GM18519 (cell line): ENCODE measurements around the gene HDAC4.

Experiments
- ATAC-seq: cut with Tn5 transposase; IDR thresholded peaks from one replicate; pipeline ENCODE4 v1.9.1; 2021; ENCODE audit warnings: mild to moderate bottlenecking, moderate library complexity; ENCODE audit not compliant: unreplicated experiment, low FRiP score

The HDAC4 gene

DNA sequence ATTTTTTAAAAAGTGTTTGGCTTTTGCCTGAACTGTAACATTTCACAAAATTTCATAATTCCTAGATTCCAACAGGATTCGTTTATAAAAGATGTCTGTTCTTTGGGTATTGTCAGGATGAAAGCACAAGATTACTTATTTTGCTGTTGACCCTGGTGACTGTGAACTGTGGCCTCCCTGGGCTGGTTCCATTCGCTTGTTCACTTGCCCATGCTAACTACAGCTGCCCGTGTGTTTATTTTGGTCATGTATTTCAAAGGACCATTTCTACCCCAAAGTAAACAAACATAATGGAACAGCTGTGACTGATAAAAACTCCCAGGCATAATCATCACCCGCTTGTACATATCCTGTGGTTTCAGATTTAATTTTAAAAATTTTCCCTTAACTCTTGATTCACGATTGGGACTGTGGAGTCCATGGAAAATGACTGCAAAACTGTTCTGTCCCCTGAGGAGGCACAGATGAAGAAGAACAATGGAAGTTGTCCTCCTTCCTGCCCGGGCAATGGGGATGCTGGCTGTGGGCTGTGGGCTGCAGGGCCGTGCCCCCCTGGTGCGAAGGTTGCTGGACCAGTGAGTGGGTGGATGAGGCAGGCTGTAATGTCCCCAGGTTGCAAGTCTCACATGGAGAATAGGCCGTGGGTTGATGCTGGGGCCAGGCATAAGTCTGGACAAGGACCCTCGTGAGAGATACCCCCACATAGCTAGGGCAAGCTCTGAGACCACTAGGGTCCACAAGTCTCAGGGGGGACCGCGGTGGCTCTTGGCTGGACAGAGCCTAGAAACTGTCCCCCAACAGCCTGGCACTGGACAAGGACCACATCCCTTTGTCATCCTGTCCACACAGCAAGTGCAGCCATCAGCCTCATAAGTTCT is 28.9 kb upstream of the HDAC4 start:
- no peak for ATAC-seq

- no peak for ATAC-seq
Observed at GRCh38 chr2:239425631-239426030, 24.8 kb upstream of the HDAC4 start.

- no peak for ATAC-seq
Observed at GRCh38 chr2:239424337-239425045, 23.7 kb upstream of the HDAC4 start.

GRCh38 chr2:239423551-239423950 is 22.7 kb upstream of the HDAC4 start:
- no peak for ATAC-seq

GRCh38 chr2:239421851-239422250 is 21.0 kb upstream of the HDAC4 start:
- no peak for ATAC-seq

- ATAC-seq = no peak
Observed at GRCh38 chr2:239420082-239420481, 19.3 kb upstream of the HDAC4 start.

- no peak for ATAC-seq
Observed at GRCh38 chr2:239418918-239419317, 18.1 kb upstream of the HDAC4 start.

DNA sequence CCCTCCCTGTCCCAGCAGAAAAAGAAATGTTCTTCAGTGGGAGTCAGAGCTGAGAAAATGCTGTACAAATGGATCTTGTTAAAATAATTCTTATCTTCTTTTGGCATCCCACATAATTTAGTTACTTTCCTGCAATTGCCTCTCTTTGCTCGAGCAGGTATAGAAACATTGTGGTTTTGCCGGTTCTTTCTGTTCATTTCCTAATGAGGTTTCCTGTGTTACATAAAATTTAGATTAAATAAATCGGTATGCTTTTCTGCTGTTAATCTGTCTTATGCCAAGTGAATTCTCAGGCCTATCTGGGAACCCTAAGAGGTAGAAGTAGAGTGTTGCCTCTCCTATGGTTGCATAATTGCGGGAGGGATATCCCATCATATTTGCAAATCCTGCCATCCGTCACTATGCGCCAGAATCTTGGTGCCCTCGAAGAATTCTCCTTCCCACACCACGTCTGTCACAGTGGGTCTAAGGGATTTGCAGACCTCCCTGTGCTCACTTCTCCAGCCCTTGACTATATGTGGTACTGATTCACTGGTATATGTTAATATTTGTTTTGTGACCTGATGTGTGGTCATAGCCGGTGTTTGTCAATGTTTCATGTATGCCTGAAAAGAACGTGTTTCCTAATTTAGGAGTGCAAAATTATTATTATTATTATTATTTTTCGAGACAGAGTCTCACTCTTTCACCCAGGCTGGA is 12.2 kb upstream of the HDAC4 start:
- no peak for ATAC-seq

DNA sequence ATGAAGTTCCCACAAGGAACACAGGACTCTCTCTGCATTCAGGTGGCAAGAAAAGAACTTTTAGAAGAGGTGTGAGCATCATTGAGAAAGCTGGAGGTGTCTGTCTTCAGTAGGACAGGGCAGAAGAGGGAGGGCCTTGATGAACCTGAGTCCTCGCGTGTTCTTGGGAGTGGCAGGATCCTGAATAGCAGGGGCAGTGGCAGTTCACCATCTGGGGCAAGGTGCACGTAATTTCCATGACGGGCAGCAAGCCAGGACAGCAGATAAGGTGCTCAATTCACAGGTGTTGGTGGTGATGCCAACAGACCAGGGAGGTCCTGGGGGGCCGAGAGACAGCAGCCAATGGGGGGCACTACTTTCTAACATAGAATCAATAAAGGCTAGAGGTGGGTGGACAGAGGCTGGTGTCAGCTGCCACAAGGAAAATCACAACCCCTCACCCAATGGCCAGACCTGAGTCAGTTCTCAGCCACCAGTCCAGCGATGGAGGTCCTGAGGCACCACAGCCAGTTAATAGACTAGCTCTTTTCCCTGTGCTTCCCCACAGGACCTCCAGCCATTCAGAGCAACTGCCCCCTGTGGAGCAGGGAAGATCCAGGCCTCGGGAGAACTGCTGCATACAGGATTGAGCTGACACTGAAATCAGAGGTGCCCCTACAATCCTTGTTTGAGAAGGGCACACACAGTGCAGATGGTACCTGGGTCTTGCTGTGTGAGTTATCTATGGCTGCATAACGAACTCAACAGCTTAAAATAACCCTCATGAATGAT is 10.9 kb upstream of the HDAC4 start:
- no peak for ATAC-seq

DNA sequence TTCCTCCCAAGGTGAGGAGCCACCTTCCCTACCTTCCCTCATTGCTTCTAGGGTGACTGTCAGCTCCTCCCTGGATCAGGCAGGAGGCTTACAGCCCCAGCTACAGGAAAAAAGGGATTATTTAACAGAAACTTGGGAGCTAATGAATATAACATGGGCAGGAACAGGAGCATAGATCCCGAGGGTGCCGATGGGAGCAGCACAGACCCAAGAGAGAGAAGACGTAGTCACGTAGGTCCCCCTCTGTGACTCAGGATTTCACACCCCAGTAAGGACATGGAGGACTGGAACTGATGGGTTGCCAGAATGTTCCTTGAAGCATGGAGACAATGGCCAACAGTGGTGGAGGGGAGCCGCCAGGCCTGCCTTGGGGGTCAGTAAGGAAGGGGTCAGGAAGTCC is 10.3 kb upstream of the HDAC4 start:
- no peak for ATAC-seq

- ATAC-seq = no peak
Observed at GRCh38 chr2:239409976-239410375, 9.2 kb upstream of the HDAC4 start.

DNA sequence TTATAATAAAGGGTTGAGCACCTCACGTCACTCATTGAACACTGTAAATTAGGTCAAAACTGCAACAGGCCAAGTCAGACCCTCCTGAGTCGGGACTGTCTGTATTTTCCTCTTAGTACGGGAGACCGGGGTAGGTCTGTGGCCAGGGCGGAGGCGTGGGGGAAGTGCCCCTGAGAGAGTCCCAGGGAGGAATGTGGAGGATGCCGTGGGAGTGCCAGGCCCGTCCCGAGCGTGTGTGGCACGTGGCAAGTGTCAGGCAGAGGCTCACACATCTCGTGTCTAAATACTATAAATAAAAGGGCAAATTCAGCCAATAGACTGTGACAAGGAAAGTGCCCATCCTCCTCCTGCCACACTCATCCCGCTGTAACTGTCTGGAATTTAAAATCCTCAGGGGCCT is 6.3 kb upstream of the HDAC4 start:
- no peak for ATAC-seq

DNA sequence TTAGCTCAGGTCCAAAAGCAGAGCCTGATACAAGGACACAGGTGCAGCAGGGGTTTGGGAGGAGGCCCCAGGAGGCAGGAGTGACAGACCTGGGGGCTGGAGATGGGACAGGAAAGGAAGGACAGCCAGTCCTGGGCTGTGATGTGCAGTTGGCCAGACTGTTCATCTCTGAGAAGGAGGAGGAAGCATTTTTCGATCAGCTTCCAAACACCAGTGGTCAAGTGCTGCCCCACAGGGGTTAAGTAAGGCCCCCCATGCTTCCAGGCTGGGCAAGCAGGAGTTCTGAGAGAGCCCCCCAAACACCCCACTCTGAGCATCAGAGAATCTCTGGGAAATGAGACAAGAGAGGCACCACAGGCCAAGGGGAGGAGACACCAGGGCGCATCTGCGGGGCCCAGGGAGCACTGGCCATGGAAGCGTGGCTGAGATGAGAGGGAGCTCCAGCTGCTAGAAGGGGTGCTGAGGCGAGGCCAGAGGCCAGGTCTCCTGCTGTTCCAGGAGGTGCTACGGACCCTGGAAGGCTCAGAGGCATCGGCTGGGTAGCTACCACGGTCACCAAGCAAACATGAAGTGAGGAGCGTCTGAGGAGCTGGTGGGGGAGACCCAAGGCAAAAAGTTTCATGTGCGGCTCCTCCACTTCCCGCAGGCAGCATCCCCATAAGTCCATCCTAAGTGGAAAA is 5.6 kb upstream of the HDAC4 start:
- ATAC-seq = no peak

- no peak for ATAC-seq
Observed at GRCh38 chr2:239405071-239405470, 4.3 kb upstream of the HDAC4 start.

DNA sequence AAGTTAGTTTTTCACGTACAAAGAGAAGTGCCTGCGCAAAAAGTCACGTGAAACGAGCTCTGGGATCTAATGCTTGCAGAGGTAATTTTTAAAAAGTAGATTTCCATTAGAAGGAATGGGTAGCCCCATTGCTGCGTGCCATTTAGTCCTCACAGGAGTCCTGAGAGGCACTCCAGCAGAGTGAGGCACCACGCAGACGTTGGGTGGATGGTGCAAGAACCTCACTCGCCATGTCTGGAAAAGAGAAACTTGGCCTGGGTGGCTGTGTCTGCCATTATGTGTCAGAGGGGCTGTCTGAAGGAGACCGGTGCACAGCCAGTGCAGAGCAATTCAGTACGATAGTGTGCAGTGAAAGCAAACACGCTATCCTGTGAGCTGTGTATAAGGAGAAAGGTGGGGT is 1.8 kb upstream of the HDAC4 start:
- no peak for ATAC-seq

GRCh38 chr2:239401881-239402233 is 1.0 kb upstream of the HDAC4 start:
- no peak for ATAC-seq

GRCh38 chr2:239401067-239401880 is 454 bp upstream of the HDAC4 start:
- peak; percentile 72 for ATAC-seq

DNA sequence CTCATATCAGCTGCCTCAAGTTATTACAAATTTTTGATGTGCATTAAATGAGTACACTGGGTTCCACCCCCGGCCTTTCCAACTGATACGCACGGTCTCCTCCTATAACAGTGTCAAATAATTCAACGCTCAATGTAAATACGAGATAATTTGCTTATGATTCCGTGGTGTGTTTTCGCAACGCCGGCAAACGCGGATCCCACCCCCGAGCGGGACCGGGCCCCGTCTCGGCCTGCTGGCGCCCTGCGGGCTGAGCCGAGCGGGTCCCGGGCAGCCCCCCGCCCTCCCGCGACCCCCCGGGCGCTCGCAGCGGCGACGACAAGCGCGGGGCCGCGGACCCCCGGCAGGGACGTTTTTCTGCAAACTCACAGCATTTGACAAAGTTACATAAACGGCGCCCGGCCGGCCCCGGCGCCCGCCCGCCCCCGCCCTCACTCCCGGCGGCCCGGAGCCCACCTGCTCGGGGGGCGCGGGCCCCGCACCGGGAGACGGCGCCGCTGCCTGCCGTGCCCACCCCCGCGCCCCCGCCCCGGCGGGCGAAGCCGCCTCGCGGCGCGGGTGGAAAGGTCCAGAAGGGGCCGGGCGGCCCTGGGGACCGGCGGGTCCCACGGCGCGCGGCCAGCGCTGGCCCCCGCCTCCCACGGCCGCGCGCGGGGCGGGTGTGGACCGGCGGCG is 762 bp downstream of the HDAC4 start:
- ATAC-seq = no peak

GRCh38 chr2:239399433-239399920 is 1.3 kb downstream of the HDAC4 start:
- no peak for ATAC-seq
